Neural crest cell (in vitro differentiated cells): Measurements from ENCODE around the gene ABI1. TPM values are rescaled to one million over a fixed set of nuclear protein-coding genes. Genes with fewer than 3 reads are reported as not detected.

ENCODE experiments used
- DNase-seq: peaks from one replicate; pipeline ENCODE4 v3.0.0; 2021; ENCODE audit warnings: low read depth, mixed read lengths, low spot score
- H3K27ac Mint-ChIP-seq: one replicate; pipeline ENCODE4 v1.8.0; 2021; ENCODE audit warnings: mild to moderate bottlenecking, mixed read lengths; ENCODE audit not compliant: unreplicated experiment
- H3K27me3 Mint-ChIP-seq: 2 replicates; pipeline ENCODE4 v1.8.0; 2021; ENCODE audit warnings: low read depth, mild to moderate bottlenecking, mixed read lengths
- H3K36me3 Mint-ChIP-seq: 2 replicates; pipeline ENCODE4 v1.8.0; 2021; ENCODE audit warnings: low read depth, mild to moderate bottlenecking, mixed read lengths
- H3K4me1 Mint-ChIP-seq: 2 replicates; pipeline ENCODE4 v1.8.0; 2021; ENCODE audit warnings: mixed read lengths
- H3K4me3 Mint-ChIP-seq: one replicate; pipeline ENCODE4 v1.8.0; 2021; ENCODE audit warnings: mild to moderate bottlenecking, mixed read lengths
- H3K9me3 Mint-ChIP-seq: 2 replicates; pipeline ENCODE4 v1.8.0; 2021; ENCODE audit warnings: mixed read lengths
- total RNA-seq: library from RNA; stranded (reverse); gene quantifications from 2 replicates; pipeline ENCODE4 v1.2.1, GENCODE V29; 2021
- TF ChIP-seq, protein P1 (sequence below): fragments of 200-600 bp; sonication (generic); conservative IDR thresholded peaks from 2 replicates; pipeline ENCODE4 v1.5.0; 2021; ENCODE audit warnings: antibody characterized with exemption, mild to moderate bottlenecking

ABI1 gene
- total RNA-seq, 1 donor from 2014 or later, result 27.6 TPM

DNA sequence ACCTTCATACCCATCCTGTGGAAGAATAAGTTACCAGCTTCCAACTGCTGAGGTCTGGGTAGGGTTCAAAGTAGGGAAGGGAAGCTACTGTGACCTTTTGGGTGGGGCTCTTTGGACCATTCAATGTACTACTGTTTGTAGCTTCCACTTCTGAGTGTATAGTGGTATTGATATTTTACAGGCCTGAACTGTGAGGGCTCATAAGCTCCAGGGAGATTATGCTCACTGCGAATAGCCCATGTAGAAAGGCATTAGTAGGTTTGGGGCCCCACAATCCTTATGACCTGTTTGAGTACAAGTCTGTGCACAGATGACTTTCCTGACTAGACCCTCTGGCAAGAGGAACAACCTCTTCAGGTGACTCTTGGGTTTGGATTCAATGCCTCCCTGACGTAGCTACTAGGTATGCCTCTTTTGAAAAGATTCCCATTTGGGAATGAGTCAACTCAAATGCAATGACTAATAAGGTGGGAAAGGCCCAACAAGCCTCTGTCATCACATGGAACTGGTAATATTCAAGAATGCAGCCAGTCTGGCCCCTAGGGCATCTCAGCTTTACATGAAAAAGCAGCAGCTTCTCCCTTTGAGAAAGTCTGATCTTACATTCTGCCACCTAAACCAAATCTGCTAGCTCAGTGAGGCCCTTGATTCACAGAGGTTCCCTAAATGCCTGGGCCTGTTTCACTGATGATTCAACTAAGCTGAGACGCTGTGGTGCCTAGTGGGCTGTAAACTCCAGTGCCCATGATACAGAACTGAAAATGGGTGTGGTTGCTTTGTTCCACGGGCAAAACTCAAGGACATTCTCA lies 79.8 kb downstream of the ABI1 start:
- no peak for DNase-seq
- Mint-ChIP-seq H3K27me3 (no peaks in the 10 kb centered on the region), H3K4me1 (peaks cover 11% of the 10 kb centered on the region), H3K4me3 (no peak overlapping the region), H3K36me3 (peaks cover 5% of the 10 kb centered on the region), H3K9me3 (no peaks in the 10 kb centered on the region), H3K27ac (no peak overlapping the region)
- TF ChIP-seq, protein P1, sequence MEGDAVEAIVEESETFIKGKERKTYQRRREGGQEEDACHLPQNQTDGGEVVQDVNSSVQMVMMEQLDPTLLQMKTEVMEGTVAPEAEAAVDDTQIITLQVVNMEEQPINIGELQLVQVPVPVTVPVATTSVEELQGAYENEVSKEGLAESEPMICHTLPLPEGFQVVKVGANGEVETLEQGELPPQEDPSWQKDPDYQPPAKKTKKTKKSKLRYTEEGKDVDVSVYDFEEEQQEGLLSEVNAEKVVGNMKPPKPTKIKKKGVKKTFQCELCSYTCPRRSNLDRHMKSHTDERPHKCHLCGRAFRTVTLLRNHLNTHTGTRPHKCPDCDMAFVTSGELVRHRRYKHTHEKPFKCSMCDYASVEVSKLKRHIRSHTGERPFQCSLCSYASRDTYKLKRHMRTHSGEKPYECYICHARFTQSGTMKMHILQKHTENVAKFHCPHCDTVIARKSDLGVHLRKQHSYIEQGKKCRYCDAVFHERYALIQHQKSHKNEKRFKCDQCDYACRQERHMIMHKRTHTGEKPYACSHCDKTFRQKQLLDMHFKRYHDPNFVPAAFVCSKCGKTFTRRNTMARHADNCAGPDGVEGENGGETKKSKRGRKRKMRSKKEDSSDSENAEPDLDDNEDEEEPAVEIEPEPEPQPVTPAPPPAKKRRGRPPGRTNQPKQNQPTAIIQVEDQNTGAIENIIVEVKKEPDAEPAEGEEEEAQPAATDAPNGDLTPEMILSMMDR, result no peak

DNA sequence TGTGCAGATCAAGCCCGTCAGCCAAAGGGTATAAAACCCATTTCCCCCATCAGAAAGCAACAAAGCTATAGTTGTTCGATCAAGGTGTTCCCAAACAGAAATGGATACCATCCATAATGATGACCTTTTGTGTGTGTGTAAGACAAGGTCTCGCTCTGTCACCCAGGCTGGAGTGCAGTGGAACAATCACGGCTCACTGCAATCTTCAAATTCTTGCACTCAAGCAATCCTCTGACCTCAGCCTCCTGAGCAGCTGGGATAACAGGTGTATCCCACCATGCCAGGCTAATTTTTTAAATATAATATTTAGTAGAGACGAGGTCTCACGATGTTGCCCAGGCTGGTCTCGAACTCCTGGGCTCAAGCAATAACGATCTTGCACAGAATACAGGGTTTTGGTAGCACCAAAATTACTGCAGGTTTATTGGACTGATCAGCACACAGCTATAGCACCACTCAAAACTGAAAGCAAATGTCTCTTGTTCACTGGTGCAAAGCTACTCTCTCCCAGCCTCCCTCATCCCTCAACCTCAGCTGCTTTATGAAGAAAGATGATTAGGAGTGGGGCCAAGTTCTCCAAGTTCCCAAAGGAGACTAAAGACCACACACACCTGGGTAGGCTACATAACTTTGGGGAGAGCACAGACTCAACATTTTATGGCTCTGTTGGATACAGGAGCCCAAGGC lies 80.5 kb downstream of the ABI1 start:
- Mint-ChIP-seq H3K4me3 (no peak overlapping the region), H3K9me3 (no peaks in the 10 kb centered on the region), H3K27ac (no peak overlapping the region), H3K36me3 (peaks cover 2% of the 10 kb centered on the region), H3K4me1 (peaks cover 11% of the 10 kb centered on the region), H3K27me3 (no peaks in the 10 kb centered on the region)
- DNase-seq, result no peak
- TF ChIP-seq, protein P1, result no peak

DNA sequence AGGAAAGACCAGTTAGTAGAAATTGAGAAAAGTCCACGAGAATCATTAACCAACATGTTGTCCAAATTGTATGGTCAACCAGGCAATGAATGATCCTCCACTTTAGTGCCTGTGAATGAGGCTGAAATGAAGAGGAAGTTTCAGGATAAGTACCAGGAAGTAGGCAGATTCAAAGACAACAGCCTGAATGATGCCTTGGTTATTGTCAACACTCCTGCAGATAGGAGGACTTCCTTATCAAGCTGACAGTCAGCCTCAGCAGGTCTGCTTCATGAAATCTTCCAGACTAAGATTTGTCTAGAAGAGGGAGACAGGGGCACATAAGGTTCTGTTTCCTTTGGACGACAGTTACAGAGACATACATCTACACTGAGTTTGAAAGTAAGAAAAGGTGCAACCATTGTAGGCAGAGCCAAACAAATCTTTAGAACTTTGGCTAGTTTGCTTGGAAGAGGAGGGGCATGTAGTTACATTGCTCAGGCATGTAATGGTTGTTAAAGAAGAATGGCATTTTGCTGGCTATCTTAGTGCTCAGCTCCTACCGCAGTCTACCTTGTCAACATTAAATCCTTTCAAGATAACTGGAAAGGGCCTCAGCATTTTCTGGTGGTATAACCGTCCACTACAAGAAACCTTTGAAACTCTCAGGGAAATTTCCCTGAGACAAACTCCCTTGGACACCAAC lies 81.4 kb downstream of the ABI1 start:
- peaks cover 11% of the 10 kb centered on the region for H3K4me1 Mint-ChIP-seq
- H3K27ac Mint-ChIP-seq, result no peak overlapping the region
- DNase-seq, result no peak
- H3K4me3 Mint-ChIP-seq, result no peak overlapping the region
- H3K27me3 Mint-ChIP-seq, result no peaks in the 10 kb centered on the region
- H3K9me3 Mint-ChIP-seq, result no peaks in the 10 kb centered on the region
- TF ChIP-seq, protein P1, result no peak
- H3K36me3 Mint-ChIP-seq, result peaks cover 2% of the 10 kb centered on the region

DNA sequence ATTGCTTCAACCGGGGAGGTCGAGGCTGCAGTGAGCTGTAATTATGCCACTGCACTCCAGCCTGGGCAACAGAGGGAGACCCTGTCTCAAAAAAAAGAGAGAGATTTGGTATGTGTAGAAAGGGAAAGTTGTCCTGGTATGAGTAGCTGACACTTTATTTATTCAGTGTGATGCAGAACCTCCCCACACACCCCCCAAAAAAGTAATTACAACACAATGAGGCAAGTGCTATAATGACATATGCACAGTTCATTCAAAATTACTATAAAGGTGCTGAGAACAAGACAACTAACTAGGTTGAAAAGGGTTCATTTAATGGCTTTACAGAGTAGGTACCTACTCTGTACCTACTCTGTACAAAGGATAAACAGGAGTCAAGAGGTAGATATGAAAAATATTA lies 83.1 kb downstream of the ABI1 start:
- H3K4me3 Mint-ChIP-seq, result no peak overlapping the region
- TF ChIP-seq, protein P1, result no peak
- H3K27ac Mint-ChIP-seq, result no peak overlapping the region
- no peaks in the 10 kb centered on the region for H3K9me3 Mint-ChIP-seq
- no peak for DNase-seq
- H3K36me3 Mint-ChIP-seq, result no peaks in the 10 kb centered on the region
- H3K27me3 Mint-ChIP-seq, result no peaks in the 10 kb centered on the region
- H3K4me1 Mint-ChIP-seq, result no peaks in the 10 kb centered on the region

DNA sequence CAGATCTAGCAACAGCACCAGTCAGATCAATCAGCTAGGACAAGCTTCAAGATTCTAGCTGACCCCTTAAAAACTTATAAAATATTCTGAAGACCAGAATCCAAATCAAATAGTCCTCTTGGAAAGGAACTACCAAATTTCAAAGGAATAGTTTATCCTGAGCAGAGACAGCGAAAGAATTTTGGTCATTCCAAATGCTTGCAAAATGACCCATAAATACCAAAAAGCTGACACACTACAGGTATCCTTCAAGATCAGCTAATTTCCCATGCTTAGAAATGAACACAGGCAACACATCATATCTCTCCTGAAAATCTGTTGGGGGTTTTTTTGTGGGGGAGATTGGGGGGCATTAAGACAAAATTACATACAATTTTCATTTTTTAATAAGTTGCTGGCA lies 84.5 kb downstream of the ABI1 start:
- DNase-seq, result no peak
- no peaks in the 10 kb centered on the region for H3K27me3 Mint-ChIP-seq
- no peaks in the 10 kb centered on the region for H3K36me3 Mint-ChIP-seq
- no peaks in the 10 kb centered on the region for H3K9me3 Mint-ChIP-seq
- no peaks in the 10 kb centered on the region for H3K4me1 Mint-ChIP-seq
- H3K27ac Mint-ChIP-seq, result no peak overlapping the region
- TF ChIP-seq, protein P1, result no peak
- H3K4me3 Mint-ChIP-seq, result no peak overlapping the region
